NCI-H1694 (cell line): ENCODE results near the gene ADAM19.
A peak's percentile ranks its signal among the peaks of the same experiment; 100 is the strongest.
"Not testable (repeated sequence)": the region's sequence is repeated elsewhere in the genome, so short reads cannot be mapped to it uniquely, and the experiment has no call there.

ENCODE experiments used
- DNase-seq: peaks from one replicate; lab custom pipeline; 2025; lab: John Stamatoyannopoulos, UW

ADAM19 gene

DNA sequence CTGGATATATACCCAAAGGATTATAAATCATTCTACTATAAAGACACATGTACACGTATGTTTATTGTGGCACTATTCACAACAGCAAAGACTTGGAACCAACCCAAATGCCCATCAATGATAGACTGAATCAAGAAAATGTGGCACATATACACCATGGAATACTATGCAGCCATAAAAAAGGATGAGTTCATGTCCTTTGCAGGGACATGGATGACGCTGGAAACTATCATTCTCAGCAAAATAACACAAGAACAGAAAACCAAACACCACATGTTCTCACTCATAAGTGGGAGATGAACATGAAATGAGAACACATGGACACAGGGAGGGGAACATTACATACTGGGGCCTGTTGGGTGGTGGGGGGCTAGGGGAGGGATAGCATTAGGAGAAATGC, 92.9 kb downstream of the ADAM19 start:
- DNase-seq = not testable (repeated sequence)

DNA sequence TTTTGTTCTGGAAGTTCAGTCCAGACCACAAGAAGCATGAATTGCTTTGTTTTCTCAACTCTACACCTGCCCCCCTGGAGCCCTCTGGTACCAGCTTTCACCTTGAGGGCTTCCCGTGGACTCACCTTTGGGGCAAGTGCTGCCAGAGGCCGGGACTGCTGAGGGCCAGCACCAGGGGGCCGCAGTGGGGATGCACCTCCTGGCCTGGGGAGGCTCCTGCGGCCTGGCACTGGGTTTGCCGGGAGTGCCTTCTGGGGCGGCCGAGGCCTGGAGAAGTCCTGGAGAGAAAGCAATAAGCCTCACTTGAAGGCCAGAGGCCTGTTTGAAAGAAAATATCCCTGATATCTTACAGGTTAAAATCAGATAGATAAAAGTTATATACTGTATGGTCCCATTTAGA, 93.9 kb downstream of the ADAM19 start:
- DNase-seq = no peak

DNA sequence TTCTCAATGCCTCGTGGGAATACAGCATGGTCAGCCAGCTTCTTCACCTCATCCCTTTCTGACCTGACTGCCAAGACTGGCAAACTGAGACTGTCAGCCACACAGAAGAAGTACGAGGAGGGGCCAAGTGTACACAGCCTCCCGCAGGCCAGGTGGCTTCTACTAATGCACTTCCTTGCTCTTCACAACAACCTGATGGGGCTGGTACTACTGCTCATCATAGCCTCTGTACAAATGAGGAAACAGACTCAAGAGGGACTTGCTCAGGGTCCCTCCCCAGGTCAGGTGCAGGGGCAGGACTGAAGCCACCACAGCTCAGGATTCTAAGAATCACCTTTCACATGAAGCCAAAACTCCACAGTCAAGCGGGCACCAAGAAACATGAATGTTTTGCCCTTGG, 94.3 kb downstream of the ADAM19 start:
- no peak for DNase-seq

DNA sequence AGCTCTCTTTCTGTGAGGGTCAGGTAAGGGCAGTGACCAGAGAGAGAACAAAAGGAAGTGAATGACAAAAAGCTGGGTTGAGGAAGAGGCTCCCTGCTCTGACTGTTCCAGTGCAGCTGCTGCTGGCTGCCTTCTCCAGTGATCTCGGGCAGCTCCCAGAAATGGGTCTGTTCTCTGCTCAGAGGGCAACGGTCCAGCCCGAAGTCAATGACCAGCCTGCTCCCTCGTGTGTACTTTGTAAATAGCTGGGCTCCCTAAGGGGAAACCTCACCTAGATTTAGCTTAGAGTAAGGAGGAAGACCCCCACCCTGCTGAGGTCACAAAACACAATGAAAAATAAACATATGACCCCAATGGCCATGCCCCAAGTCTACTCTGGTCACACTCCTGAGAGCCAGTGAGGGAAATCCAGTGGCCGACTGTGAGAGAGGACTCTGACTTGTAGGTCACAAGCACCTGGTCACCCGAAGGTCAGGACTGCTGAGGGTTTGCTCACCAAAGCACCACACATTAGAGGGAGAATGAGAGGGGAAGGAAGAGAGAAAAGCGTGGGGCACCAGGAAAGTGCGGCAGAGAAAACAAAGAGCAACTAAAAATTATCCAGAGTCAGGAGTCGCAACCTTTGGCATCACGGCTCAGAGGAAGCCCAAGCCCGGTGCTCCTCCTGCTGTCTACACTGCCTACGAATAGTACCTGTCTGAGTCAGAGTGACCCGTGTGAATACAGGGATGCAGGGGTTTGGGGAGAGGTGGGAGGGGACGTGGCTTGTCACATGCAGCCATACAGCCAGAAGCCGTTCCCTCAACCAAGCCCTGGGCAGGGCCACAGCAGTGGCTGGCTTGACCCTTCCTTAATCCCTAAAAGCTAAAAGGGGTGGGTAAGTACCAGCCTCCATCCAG, 95.7 kb downstream of the ADAM19 start:
- no peak for DNase-seq

DNA sequence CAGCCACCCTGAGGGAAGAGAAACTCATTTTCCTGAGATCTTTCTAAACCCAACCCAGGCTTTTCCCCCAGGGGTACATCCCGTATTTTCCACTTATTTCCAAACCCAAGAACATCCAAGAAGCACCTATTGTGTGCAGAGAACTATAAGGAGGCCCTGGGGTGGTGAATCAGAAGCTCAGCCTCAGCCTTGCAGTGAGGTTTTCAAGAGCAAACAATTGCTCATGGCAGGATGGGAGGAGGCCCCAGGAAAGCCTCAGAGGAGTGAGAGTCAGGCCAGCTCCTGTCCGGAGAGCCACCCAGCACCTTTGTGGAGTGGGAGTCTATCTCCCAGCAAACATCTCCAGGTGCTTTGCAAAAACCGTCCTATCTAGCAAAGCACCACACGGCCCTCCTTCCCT, 96.4 kb downstream of the ADAM19 start:
- no peak for DNase-seq

DNA sequence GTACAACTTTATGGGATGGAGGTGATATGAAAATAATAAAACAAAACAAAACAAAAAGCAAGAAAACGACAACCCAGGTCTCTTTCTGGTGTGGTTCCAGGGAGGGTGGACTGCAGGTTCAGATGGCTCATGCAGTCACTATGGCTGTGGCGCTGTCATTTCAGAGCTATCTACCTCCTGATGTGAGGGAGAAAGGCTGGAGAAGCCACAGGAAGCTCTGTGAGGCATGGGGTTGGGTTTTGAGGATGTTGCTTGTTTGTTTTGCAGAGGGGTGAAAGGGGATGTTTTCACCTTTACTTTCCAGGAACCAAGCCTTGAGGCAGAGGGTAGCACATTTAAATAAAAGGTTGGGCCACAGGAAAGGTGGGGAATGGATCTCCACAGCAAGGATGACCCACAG, 96.8 kb downstream of the ADAM19 start:
- DNase-seq = no peak

DNA sequence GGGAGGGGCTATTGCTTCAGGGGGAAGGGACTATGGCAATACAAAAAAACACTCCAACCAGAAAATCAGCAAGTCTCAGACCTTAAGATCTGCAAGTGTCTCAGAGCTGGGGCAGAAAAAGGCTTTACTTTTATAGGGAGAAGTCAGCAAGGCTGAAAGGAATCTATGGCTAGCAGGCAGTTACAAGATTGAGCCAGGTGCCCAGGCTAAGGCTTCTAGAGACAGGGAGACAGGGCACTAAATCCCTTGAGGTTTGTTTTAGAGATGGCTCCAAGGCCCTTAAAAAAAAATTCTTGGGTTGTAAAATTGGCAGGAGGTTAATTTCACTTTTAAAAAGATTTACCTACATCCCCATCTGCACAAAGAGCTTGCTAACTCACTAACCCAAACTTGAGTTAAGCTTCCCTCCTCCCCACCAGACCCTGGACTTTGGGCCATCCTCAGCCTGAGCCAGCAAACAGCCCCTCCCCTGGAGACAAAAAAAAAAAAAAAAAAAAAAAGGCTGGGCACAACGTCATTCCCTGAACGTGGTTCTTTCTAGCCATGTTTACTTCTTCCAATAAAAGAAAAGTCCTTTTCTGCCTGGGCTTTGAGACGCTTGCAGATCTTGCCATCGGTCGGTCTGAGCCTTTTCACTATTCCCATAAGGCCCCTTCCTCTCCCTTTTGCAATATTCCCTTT, 97.6 kb downstream of the ADAM19 start:
- DNase-seq = no peak

DNA sequence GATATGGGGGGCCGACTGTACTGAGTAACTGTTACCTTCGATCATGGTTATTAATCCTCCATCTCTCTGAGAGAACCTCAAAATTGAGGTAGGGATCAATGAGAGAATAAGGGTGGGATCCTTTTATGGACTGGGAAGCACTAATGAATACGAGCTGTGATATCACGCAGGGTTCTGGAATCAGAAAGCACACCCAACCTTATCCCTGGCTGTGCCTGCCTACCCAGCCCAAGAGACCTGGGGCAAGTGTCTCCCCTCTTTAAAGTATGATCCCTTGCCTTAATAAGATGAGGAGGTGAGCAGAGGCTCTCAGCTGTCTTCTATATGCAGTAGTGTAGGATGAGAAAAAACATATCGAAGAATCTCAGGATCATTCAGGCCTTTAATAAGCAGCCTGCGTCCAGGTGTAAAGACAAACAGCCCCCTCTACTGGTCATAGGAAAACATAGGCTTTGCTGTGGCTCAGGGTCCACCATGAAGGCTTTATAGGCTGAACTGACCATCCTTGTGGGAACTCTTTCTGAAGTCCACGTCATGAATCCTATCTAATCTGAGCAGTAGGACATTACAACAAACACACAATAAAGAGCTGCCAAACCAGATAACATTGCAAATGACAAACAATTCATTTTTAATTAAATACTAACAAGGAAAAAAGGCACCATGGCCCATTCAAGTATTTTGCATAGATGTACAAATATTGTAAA, 98.7 kb downstream of the ADAM19 start:
- peak; percentile 74 for DNase-seq

DNA sequence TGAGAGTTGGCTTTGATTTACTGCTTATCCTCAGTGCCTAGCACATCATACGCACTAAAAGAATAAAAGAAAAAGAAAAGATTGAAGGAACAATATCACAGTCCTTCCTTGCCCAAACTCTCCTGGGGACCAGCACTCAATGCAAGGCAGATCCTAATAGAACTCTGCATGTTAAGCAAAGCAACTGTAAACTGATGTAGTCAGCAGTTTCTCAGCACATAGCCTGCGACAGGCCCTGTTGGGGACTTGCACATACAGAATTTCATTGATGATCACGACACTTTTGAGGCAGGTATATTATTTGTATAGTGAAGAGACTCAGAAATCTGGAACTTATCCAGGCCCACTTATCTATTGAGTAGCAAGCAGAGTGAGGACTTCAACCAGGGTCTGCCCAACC, 100.1 kb downstream of the ADAM19 start:
- DNase-seq = no peak

DNA sequence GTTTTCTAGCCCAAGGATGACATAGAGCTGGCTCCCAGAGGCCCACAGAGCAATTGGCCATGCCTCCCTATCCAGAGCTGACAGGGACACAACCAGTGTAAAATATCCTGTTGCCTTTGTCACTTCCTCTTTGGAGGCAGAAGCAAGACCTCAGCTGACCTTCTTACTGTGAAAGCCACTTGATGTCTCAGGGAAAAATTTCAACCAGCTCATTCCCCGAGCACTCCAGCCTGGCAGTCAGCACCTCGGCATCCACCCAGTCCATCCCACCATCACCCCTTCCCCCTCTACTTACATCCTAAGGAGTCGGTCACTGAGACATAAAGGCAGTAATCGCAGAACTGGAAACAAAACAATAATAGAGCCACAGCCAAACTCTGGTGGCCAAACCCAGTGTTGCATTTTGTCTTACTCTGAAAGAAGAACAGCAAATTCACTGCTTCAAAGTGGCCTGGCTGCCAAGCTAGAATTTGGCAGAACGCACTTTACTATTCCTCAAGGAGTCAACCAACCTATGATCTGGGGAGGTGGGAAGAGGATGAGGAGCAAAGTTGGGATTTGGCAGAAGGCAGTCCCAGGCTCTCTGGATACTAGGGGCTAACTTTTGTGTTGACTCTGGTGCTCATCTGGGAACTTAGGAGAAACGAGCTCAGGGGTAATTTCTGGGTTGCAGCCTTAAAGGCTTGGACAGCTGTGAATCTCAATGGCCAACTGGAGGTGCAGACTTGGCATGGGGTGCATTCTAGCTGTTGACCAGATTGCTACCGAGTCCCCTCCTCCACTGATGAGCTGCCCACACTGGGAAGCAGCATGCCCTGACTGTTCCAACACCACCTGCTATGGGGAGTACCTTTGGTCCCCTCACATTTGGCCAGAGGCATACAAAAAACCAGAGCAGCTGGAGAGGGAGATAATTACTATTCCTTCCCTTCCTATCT, 101.9 kb downstream of the ADAM19 start:
- DNase-seq = no peak

DNA sequence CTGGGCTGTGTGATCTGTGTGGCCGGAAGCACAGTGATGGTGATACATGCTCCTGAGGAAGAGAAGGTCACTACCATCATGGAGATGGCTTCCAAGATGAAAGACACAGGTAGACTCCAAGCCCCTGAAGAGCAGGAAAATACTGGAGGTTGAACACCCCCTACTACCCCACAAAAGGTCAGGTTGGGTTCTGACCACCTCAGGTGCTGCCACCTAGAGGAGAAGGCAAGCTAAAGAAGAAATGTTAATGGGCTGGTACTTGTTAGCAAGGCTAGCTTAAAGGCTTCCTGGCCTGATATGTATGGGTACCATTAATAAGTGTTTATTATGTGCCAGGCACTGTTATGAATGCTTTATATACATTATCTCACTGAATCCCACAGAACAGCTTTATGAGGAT, 103.9 kb downstream of the ADAM19 start:
- DNase-seq = no peak

DNA sequence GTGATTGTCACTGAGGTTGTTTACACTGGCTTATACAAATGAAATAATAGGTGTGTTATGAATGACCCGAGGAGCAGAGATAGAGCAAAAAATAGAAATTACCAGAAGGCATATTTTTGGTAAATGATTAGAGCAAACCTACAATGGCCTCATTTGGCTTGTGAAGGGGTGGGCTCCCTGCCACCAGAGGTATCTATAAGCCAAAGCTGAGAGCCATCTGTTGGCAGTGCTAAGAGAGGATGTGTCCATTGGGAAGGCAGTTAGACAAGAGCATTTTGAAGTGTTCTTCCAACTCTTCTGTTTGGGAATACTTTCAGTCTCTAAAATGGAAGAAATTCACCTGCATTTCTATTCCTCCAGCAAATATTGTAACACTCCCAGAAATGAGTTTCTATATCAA, 104.9 kb downstream of the ADAM19 start:
- no peak for DNase-seq

DNA sequence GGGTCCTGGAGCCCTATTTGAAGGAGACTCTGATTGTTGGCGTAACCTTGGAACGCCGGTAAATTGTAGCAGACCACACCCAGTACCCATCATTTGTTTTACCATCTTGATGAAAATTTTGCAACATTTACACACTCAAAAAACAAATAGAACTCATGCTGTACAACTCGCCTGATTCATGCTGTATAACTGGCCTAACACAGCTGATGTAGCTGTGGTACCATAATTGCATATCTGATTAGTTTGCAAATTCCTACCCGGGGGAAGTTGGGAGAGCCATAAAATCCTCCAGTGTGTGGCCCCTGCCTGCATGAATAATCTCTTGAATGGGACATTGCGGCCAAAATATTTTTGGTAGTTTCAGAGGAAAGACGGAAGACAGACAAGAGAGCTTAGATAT, 105.9 kb downstream of the ADAM19 start:
- no peak for DNase-seq

DNA sequence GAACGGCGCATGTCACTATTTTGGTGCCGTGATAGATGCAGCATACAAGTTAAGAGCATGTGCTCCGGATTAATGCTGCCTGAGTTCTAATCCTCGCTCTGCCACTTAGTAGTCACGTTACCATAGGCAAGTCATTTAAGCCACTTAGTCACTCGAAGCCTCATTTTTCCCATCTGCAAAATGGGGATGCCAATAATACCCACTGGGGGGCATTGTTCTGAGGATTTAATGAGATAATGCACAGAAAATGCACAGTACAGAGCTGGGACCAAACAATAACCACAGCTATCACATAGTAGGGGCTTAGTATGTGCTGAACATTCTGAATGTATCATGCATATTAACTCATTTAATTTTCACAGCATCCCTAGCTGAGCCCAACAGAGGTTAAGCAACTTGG, 106.5 kb downstream of the ADAM19 start:
- DNase-seq = no peak

DNA sequence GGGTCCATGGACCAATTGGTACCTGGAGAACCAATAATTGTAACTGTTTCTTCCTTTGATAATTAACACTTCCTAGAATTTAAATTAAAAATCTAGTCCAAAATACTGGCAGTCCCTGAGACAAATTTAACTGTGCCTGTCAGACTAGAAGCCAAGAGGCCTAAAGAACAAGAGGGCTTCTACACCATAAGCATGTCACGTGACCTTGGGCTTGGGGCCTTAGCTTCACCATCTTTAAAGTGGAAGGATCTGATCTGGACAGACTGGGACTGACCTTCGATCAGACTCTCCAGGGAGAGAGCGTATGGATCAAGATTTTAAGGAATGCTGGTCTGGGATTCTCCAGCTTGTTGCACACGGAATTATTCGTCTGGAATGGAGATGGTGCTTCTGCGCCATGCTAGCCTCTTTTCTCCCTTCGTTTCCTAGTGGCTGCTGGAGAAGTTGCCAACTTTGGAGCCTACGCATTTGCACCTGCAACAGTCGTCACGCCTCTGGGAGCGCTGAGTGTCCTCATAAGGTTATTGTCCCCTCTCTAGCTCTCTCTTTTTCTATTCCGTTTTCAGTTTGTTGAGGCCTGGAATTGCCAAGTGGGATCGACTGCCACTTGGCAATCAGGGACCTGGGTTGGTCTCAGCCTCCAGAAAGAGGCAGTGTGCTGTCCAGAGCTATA, 107.1 kb downstream of the ADAM19 start:
- DNase-seq = no peak

DNA sequence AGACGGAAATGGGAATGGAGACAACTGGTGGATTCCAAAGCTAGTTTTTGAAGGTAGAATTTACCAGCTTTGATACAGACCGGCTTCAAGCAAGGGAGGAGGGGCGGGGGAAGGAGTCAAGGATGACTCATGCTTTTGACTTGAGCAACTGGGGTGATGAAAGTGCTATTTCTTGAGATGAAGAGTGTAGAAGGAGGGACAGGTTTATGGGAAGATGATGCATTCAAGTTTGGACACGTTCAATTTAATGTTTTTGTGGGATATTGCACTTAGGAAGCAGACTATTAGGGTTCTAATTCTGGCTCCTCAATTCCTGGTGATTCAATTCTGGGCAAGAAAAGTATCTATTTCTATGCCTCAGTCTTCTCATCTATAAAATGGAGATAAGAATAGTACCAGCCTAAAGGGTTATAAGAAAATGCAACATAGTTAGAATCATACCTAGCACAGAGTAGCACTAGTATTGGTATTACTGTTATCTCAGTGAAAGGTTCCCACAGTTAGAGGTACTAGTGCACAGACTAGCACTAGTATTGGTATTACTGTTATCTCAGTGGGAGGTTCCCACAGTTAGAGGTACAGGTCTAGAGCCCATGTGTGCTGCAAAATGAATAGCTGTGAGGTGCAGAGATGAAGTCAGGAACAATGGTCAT, 110.9 kb downstream of the ADAM19 start:
- no peak for DNase-seq

DNA sequence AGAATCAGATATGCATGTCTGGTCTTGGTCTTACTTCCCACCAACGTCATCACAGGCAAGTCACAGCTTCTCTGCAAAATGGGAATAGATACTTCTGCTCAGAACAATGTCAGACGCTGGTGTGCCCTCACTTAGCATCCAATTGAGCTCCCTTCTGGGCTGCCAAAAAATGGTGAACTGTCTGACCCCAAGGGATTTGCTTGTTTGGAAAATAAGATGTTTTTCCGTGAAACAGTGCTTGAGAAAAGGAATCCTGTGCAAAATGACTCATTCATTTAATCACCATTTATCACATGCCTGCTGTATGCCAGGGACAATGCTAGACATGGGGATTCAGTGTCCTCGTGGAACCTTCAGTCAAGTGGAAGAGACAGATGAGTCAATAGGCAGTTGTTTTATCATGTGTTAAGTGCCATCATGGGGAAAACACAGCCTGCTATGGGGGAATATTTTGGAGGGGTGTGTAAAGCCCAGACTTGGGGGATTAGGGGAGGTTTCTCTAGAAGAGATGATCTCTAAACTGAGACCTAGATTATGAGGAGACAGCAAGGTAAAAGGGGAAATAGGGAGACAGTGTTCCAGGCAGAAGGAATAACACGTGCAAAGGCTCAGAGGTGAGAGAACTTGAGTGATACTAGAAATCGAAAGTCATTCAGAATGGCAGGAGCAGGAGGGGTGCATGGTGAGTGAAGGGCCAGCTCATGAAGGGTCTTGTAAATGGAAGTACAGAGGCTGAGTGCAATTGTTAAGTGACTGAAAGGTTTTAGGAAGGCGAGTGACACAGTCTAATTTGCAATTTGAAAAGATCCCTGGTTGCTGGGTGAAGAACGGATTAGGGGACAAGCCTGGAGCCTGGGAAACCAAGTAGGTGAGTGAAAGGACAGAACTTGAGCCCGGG, 111.7 kb downstream of the ADAM19 start:
- DNase-seq = no peak

DNA sequence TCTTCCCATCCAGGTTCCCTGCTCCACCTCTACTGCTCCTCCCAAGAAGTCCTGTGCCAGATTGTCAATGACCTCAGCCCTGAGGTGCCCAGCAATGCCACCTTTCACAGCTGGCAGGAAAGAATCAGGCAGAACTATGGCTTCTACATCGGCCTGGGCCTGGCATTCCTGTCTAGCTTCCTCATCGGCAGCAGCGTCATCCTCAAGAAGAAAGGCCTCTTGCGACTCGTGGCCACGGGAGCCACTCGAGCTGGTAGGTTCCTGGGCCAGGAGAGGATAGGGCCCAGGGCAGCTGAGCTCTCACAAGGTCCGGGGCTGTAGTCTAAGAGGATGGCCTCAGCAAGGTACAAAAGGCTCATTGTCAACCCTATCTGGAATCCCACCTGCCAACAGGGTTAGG, 112.5 kb downstream of the ADAM19 start:
- no peak for DNase-seq

DNA sequence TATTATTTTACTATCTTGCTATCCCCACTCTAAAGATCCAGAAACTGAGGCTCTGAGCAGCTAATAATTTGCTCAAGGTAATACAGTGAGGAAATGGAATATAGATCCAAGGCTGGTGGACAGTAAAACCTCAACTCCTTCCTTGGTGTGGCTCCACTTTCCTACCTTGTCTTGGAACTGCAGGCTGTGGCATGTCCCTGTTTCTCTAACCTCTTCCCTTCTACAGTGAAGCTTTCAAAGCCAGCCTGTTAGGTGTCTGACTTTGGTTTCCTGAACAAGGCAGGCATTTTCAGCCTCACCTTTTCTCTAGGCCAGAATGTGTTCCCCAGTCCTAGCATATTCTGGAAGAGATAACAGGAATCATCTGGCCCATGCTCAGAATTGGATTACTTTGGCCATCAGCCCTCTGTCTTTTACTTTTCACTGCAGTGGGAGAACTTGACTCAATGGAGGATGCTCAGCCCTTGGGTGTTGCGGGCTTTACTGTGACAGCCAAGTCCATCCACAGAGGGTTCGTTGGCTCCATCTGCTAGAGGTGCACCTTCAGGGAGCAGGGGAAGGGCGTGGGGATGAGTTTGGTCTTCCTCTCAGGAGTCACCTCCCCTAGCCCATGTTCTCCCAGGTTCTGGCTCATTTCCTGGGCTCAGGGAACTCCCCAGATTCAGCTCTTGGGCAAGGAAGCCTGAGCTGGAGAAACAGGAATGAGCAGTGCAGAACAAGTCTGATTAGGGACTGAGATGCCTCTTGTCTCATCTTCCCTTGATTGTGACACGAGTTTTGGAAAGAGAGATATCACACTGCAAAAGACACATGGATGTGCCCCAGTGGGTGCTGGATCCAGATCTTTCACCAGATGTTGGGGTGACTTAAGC, 114.4 kb downstream of the ADAM19 start:
- no peak for DNase-seq
